HG02884 (cell line): Measurements from ENCODE around the gene SULF2.

ENCODE experiments used
- ATAC-seq: cut with Tn5 transposase; IDR thresholded peaks from one replicate; pipeline ENCODE4 v1.9.1; 2021; ENCODE audit warnings: mild to moderate bottlenecking, moderate library complexity; ENCODE audit not compliant: unreplicated experiment

Gene SULF2

GRCh38 chr20:47785854-47786764 lies 828 bp upstream of the SULF2 start:
- ATAC-seq: no peak

- no peak for ATAC-seq
Observed at GRCh38 chr20:47784599-47785310, 526 bp downstream of the SULF2 start.

GRCh38 chr20:47783828-47784598 lies 1.3 kb downstream of the SULF2 start:
- no peak for ATAC-seq

GRCh38 chr20:47782920-47783552 lies 2.2 kb downstream of the SULF2 start:
- ATAC-seq: no peak

- ATAC-seq: no peak
Observed at GRCh38 chr20:47782076-47782475, 3.2 kb downstream of the SULF2 start.

- ATAC-seq: no peak
Observed at GRCh38 chr20:47781632-47782031, 3.6 kb downstream of the SULF2 start.

GRCh38 chr20:47780720-47781389 lies 4.4 kb downstream of the SULF2 start:
- ATAC-seq: no peak

- no peak for ATAC-seq
Observed at GRCh38 chr20:47778398-47779354, 6.6 kb downstream of the SULF2 start.

GRCh38 chr20:47777220-47777619 lies 8.1 kb downstream of the SULF2 start:
- ATAC-seq: no peak

- no peak for ATAC-seq
Observed at GRCh38 chr20:47776639-47777038, 8.6 kb downstream of the SULF2 start.

GRCh38 chr20:47775841-47776240 lies 9.4 kb downstream of the SULF2 start:
- no peak for ATAC-seq

GRCh38 chr20:47775039-47775438 lies 10.2 kb downstream of the SULF2 start:
- ATAC-seq: no peak

GRCh38 chr20:47774131-47774777 lies 11.0 kb downstream of the SULF2 start:
- ATAC-seq: no peak

- ATAC-seq: no peak
Observed at GRCh38 chr20:47773371-47773786, 11.9 kb downstream of the SULF2 start.

- no peak for ATAC-seq
Observed at GRCh38 chr20:47770935-47771334, 14.3 kb downstream of the SULF2 start.

GRCh38 chr20:47768016-47768824 lies 17.1 kb downstream of the SULF2 start:
- ATAC-seq: no peak

- ATAC-seq: no peak
Observed at GRCh38 chr20:47765691-47766594, 19.3 kb downstream of the SULF2 start.
